GM18505 (cell line): ENCODE data around the gene PPM1A.

Experiments used
- ATAC-seq: cut with Tn5 transposase; IDR thresholded peaks from one replicate; pipeline ENCODE4 v1.9.1; 2021; ENCODE audit not compliant: unreplicated experiment
- POLR2A ChIP-seq: IDR thresholded peaks from 4 replicates; pipeline ENCODE4 v1.6.1; 2011; ENCODE audit warnings: borderline replicate concordance; ENCODE audit not compliant: insufficient read depth, insufficient read length; ENCODE audit errors: extremely low read depth

PPM1A gene

GRCh38 chr14:60257865-60258264 is 8.8 kb downstream of the PPM1A start:
- ATAC-seq, result no peak
- no peak for TF ChIP-seq POLR2A

- ATAC-seq, result no peak
- TF ChIP-seq POLR2A, result no peak
These were observed 16.1 kb downstream of the PPM1A start for GRCh38 chr14:60265163-60265562.

- ATAC-seq, result no peak
- no peak for TF ChIP-seq POLR2A
These were observed 17.3 kb downstream of the PPM1A start for GRCh38 chr14:60266021-60266937.

- no peak for ATAC-seq
- TF ChIP-seq POLR2A, result no peak
These were observed 23.2 kb downstream of the PPM1A start for GRCh38 chr14:60272177-60272576.

GRCh38 chr14:60273956-60274355 is 24.9 kb downstream of the PPM1A start:
- TF ChIP-seq POLR2A, result no peak
- ATAC-seq, result no peak

GRCh38 chr14:60274448-60274847 is 25.4 kb downstream of the PPM1A start:
- TF ChIP-seq POLR2A, result no peak
- ATAC-seq, result no peak

- ATAC-seq, result no peak
- TF ChIP-seq POLR2A, result no peak
These were observed 26.9 kb downstream of the PPM1A start for GRCh38 chr14:60275932-60276331.

GRCh38 chr14:60276347-60276746 is 27.3 kb downstream of the PPM1A start:
- no peak for TF ChIP-seq POLR2A
- ATAC-seq, result no peak

GRCh38 chr14:60277605-60278190 is 28.7 kb downstream of the PPM1A start:
- TF ChIP-seq POLR2A, result no peak
- ATAC-seq, result no peak

GRCh38 chr14:60278350-60278749 is 29.3 kb downstream of the PPM1A start:
- no peak for ATAC-seq
- TF ChIP-seq POLR2A, result no peak

- ATAC-seq, result no peak
- no peak for TF ChIP-seq POLR2A
These were observed 38.4 kb downstream of the PPM1A start for GRCh38 chr14:60287452-60287851.

GRCh38 chr14:60288279-60288678 is 39.3 kb downstream of the PPM1A start:
- no peak for ATAC-seq
- TF ChIP-seq POLR2A, result no peak

- TF ChIP-seq POLR2A, result no peak
- ATAC-seq, result no peak
These were observed 45.5 kb downstream of the PPM1A start for GRCh38 chr14:60294411-60295069.

- no peak for ATAC-seq
- TF ChIP-seq POLR2A, result no peak
These were observed 51.0 kb downstream of the PPM1A start for GRCh38 chr14:60300019-60300418.

GRCh38 chr14:60301685-60302084 is 52.7 kb downstream of the PPM1A start:
- ATAC-seq, result no peak

More at GRCh38 chr14:60301685-60302084, 52.7 kb downstream of the PPM1A start:
- no peak for TF ChIP-seq POLR2A
